Measurements from ENCODE around the gene MAP3K2.

DNA sequence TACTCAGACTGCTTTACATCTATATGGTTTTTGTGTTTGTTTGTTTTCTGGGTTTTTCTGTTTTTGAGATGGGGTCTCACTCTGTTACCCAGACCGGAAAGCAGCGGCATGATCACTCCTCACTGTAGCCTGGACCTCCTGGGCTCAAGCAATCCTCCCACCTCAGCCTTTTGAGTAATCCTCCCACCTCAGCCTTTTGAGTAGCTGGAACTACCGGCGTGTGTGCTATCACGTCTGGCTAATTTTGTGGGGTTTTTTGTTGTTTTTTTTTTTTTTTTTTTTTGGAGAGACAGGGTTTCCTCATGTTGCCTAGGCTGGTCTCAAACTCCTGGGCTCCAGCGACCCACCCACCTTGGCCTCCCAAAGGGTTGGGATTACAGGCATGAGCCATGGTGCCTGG, 9.1 kb downstream of the MAP3K2 start:
- TF ChIP-seq EZH2 (IDR thresholded peaks at IDR 0.05; ENCODE audit: insufficient read depth, poor library complexity, severe bottlenecking) (no peak), EZH2phosphoT487 (IDR thresholded peaks at IDR 0.05; ENCODE audit: insufficient read depth, low read depth) (no peak)

Data from GM23248 (cell line).